Measurements from ENCODE around the gene C1orf185.
A peak's percentile ranks its signal among the peaks of the same experiment; 100 is the strongest.
"Not testable (repeated sequence)": the region's sequence is repeated elsewhere in the genome, so short reads cannot be mapped to it uniquely, and the experiment has no call there.

Gene C1orf185

DNA sequence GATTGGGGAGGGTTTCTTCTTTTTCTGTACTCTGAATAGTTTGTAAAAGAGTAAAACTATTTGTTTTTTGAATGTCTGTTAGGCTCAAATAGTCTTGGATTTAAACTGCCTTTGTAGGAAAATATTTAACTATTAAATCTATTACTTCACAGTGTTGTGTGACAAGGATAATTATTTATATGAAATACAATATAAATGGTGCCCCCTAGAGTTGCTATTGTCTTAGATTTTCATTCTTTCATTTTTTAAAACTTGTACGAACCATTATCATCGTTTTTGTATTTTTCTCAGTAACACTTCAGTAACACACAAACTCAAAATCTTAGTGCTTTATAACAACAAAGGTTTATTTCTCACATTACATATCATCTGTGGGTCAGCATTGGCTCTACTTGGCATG, 37.4 kb downstream of the C1orf185 start:
- no peak for DNase-seq

DNA sequence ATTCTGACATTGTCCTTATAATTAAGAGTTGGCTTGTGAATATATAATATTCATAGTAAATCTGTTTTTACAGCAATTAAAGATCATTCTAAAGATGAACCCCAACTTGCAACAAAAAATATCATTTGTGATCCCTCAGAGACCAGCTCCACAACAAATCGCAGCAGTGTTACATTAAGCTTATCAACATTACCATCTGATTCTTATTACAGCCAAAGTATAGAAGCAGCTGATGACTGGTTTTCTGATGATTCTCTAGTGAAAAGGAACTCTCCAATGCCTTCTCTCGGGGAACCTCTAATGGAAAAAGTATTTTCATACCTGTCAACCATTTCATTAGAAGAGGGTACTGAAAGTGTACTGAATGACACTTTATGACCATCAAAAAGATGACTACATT, 45.4 kb downstream of the C1orf185 start:
- no peak for DNase-seq

DNA sequence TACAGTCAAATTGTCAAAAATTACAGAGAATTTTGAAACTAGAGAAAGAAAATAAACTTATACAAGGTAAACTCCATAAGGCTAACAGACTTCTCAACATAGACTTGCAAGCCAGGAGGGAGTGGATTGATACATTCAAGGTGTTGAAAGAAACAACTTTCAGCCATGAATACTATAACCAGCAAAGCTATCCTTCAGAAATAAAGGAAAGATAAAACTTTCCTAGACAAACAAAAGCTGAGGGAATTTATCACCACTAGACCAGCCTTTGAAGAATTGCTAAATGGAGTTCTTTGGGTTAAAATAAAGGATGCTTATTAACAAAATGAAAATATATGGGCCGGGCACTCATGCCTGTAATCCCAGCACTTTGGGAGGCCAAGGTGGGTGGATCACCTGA, 52.7 kb downstream of the C1orf185 start:
- no peak for DNase-seq

DNA sequence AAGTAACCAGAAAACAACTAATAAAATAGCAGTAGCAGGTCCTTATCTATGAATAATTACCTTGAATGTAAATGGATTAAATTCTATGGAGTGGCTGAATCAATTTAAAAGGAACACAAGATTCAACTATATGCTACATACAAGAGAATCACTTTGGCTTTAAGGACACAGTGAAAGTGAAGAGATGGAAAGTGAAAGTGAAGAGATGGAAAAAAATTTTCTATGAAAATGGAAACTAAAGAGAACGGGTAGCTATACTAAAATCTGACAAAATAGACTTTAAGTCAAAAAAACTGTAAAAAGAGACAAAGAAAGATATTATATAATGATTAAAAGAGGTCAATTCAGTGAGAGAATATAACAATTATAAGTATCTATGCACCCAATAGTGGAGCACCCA, 54.7 kb downstream of the C1orf185 start:
- no peak for DNase-seq

DNA sequence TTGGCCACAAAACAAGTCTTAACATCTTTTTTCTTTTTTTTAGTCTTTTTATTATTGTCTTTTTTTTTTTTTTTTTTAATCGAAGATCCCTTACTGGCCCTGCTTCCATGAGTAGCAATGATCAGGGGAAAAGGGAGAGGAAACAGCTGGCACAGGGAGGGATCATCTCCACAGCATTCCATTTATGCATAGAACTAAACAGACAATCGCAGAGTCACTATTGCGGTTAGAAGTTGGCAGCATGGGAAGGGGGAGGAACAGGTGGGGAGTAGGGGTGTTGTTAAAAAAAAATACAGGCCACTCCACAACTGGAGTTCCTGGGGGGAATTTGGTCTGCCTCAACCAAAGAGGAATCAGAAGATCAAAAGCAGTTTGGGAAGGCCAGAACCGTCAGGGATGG, 55.4 kb downstream of the C1orf185 start:
- no peak for DNase-seq

DNA sequence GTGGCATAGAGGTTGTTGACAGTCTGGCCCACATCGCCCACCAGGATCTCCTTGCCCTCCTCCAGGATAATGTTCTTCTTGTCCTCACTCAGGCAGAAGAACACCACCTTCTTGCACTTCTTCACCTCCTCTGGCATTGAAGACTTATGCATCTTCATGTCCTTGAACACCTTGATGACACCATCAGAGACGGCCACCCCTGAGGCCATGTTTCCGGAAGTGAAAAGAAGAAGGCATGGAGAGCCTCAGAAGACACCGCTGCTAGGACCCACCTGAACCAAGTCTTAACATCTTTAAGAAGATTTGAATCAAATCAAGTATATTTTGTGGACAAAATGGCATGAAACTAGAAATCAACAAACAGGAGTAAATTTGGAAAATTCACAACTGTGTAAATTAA, 56.2 kb downstream of the C1orf185 start:
- no peak for DNase-seq

DNA sequence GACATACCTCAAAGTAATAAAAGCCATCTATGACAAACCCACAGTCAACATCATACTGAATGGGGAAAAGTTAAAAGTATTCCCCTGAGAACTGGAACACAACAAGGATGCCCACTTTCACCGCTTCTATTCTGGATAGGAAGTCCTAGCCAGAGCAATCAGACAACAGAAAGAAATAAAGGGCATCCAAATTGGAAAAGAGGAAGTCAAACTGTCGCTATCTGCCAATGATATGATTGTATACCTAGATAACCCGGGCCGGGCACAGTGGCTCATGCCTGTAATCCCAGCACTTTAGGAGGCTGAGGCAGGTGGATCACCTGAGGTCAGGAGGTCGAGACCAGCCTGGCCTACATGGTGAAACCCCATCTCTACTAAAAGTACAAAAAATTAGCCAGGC, 60.5 kb downstream of the C1orf185 start:
- not testable (repeated sequence) for DNase-seq

DNA sequence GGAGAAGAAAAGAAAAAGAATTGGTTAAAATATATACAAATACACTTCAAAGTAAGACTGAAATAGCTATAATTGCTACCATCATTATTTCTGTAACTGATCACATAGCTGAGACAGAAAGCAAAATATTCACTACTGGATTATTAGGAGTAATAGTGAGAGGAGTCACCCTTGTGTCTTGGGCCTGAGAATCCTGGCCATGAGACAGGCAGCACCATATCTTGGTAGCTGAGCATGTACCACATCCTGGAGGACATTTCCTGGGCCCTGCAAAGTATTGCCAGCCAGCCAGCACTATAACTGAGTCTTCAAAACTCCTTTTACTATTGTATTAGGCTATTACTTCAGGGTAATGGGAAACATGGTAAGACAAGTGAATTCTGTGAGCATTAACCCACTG, 63.5 kb downstream of the C1orf185 start:
- DNase-seq: no peak

DNA sequence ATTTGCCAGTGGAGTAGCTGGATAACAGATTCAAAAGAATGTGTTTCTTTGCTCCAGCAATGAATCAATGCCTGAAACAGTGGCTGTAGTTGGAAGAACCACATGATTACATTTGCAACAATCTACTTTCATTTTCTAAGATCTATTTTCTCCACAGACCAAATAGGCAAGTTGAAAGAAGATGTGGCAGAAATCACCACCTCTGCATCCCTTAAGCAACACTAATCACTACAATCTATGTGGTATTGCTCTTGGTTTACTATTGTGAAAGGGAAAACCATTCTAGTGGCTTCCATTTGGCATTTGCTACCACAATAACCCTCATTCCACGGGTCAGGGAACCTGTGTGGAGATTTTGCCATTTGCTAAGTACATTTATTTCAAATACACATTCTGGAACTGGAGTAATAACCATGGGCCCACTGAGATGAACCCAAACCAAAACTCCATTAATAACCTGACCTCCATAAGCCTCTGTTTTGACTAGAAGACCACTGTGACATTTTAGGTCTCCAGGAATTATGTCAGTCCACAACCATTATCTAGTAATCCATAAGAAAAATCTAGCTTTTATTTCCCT, 66.3 kb downstream of the C1orf185 start:
- no peak for DNase-seq

DNA sequence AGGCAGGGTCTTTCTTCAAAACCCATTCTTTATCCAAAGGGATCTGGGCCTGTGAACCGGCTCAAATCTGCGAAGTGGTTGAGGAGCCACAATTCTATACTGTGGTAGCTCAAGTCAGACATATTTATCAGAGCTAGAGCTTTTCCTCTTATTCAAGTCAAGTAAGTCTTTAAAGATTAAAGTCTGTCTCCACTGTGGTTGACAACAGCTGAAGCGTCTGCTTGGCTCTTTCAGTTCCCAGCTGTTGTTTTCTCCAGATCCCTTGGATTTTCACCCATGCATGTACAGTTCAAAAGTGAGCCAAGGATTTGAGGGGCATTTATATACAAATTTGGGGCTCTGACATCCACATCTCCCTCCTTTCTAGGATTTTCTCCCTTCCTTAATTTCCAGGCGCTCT, 66.9 kb downstream of the C1orf185 start:
- no peak for DNase-seq

DNA sequence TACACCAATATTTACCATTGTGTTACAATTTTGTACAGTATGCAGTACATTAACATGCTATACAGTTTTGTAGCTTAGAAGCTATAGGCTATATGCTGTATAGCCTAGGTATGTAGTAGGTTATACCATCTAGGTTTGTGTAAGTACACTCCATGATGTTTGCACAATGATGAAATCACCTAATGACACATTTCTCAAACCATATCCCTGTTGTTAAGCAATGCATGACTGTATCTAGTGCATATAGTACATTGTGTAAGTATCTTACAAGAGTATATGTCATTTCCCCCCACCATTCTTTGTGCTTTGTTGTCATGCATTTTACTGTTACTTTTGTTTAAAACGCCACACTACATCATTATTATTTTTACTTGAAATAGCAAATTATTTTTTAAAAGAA, 68.3 kb downstream of the C1orf185 start:
- DNase-seq: no peak

DNA sequence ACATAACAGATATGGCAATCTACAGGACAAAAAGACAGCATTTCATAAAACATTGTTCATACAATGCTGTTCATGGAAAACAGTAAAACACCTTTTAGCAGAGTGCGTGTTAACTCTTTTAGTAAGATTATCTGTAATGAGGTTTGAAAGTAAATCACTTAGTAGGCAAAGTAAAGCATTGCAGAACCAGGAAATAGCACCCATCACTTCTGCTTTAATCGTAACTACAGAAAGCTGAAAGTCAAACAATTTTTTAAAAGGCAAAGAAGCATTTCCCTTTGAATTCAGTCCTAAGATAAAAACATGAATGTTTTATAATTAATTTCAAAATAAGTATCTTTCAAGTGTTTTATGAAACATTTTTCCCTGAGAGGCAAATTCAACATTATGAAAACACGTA, 70.8 kb downstream of the C1orf185 start:
- DNase-seq: no peak

DNA sequence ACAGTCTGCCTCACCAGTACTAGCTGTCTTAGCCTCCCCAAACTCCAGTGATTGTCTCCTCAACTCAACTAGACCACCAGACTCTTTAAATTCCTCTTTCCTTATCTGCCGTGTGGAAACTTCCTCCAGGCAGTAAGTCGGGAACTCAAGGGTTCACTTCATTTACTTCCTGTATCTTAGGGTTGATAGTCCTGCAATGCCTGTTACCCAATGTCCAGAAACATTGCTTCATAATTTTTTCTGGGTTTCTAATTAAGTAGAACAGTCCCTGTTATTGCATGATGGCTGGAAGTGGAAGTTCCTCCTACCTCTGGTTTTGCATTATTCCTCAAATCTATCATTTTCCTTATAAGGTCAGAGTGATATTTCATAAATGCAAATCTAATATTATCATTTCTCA, 73.2 kb downstream of the C1orf185 start:
- peak; percentile 10 for DNase-seq

DNA sequence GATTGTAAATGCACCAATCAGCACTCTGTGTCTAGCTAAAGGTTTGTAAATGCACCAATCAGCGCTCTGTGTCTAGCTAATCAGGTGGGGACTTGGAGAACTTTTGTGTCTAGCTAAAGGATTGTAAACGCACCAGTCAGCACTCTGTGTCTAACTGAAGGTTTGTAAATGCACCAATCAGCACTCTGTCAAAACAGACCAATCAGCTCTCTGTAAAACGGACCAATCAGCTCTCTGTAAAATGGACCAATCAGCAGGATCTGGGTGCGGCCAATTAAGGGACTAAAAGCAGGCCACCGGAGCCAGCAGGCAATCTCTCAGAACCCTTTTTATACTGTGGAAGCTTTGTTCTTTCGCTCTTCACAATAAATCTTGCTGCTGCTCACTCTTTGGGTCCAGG, 76.0 kb downstream of the C1orf185 start:
- not testable (repeated sequence) for DNase-seq

DNA sequence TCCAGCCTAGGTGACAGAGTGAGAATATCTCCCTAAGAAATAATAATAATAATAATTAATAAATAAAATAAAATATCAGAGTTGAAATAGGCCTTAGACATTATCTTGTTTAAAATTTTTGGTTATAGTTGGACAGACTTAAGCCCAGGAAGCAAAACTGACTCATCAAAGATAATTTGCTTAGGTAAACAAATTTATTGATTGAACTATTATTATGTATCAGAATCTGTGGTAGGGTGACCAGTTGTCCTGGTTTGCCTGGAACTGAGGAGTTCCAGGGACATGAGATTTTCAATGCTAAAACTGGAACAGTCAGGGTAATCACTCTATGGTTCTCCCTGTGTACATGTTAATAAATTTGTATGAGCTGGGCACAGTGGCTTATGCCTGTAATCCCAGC, 86.2 kb downstream of the C1orf185 start:
- DNase-seq: no peak

DNA sequence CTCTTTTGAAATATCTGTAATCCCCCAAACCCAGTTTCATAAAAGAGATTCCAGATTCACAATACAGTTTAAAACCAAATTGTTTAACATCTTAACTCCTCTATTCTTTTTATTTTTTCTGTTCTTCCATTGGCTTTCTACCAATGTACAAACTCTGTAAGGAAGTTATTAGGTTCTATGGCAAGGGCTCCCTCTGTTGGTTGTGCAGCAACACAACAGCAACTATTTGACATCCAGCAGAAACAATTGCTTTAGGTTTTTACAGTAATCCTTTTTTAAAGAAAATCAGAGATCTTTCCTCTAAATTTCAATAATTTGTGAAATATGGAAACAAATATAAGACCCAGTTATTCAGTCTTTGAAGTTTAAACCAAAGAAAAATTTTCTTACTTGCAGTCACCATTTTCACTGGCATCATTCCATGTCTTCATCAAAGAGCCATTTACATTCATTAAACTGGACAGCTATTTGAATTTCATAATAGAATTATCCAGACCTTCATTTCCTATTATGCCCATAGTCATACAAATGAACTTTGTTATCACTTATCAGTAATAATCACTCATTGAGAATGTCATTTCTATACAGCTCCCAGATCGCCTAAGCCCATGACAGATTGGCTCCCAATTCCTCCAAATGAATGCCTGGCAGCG, 87.5 kb downstream of the C1orf185 start:
- peak; percentile 63 for DNase-seq

DNA sequence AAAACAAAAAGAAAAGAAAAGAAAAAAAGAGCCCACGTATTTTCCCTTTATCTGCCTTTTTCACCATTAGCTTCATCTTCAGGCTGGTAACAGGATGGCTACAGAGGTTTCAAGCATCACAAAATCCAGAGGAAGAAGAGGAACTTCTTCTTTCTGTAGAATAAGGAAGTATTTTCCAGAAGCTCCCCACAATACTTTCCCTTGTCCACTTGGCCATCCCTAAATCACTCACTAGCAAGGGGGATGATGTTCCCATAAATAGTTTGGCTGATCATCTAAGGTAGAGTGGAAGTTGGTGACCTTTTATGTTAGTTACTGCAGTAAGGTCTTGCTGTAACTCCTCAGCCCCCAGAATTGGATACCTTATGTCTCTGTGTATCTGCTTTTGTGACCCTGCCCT, 88.9 kb downstream of the C1orf185 start:
- no peak for DNase-seq

DNA sequence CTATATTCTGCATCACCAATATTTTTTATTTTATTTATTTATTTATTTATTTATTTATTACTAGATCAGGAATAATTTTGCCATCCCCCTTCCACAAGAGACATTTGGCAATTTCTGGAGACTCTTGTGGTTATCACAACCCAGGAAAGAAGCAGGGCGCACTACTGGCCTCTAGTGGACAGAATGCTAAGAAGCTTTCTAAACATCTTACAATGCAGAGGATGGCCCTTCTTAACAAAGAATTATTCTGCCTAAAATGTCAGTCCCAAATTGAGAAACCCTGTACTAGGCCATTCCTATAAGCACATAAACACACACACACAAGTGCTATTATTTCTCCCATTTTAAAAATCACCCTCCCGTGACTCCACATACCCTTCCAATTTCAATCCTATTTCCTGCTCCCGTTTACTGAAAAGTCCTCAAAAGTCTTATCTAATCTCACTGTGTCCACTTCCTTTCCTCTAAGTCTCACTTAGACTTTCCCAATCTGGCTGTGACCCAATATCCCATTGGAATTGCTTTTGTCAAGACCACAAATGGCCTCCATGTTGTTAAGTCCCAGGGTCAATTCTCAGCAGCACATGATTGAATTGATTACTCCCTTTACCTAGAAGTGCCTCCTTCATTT, 90.3 kb downstream of the C1orf185 start:
- peak; percentile 65 for DNase-seq

DNA sequence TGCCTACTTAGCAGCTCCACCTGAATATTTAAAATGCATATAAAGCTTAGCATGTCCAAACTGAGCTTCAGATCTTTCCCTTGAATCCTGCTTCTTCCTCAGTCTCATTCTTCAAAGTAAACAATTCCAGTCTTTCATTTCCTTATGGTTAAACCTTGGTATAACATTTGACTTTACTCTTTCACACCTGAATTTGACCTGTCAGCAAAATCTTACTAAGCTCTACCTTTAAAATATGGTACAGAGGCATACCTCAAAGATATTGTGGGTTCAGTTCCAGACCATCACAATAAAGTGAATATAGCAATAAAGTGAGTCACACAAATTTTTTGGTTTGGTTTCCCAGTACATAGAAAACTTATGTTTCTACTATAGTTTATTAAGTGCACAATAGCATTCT, 91.5 kb downstream of the C1orf185 start:
- DNase-seq: no peak

Data from CD4-positive, alpha-beta T cell treated with Interleukin-17A for 1 hour (primary cell).